GM21423 (cell line): Measurements from ENCODE around the gene SPTBN2.

Source experiments
- ATAC-seq: cut with Tn5 transposase; IDR thresholded peaks from one replicate; pipeline ENCODE4 v1.9.1; 2021; ENCODE audit warnings: mild to moderate bottlenecking, moderate library complexity; ENCODE audit not compliant: unreplicated experiment

Gene SPTBN2

DNA sequence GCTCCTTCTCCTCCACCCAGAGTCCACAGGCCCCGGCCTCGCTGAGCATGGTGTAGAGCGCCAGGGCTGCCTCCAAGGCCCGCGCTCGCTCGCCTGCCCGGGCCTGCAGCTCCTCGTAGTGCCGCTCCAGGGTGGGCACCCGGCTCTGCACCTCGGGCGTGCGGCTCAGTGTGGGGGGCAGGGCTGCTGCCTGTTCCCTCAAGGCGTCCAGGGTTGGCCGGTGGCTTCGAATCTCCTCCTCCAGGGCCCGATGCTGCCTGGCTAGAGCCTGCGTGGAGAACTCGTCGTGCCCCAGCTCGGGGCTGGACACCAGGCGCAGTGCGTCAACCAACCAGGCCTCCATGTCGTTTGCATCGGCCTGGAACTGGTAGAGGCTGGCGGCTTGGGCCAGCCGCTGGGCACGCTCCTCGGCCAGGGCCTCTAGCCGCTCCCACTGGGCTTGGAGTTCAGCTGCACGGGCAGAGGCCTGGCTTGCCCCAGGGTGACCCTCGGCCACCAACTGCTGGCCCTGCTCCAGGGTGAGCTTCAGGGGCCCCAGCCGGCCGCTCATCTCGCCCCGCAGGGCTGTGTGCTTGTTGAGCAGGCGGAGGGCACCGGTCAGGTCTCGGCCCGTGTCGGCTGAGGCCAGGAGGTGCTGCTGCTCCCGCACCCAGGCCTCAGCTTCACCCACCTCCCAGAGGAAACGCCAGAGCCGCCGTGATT is 24.2 kb downstream of the SPTBN2 start:
- no peak for ATAC-seq

DNA sequence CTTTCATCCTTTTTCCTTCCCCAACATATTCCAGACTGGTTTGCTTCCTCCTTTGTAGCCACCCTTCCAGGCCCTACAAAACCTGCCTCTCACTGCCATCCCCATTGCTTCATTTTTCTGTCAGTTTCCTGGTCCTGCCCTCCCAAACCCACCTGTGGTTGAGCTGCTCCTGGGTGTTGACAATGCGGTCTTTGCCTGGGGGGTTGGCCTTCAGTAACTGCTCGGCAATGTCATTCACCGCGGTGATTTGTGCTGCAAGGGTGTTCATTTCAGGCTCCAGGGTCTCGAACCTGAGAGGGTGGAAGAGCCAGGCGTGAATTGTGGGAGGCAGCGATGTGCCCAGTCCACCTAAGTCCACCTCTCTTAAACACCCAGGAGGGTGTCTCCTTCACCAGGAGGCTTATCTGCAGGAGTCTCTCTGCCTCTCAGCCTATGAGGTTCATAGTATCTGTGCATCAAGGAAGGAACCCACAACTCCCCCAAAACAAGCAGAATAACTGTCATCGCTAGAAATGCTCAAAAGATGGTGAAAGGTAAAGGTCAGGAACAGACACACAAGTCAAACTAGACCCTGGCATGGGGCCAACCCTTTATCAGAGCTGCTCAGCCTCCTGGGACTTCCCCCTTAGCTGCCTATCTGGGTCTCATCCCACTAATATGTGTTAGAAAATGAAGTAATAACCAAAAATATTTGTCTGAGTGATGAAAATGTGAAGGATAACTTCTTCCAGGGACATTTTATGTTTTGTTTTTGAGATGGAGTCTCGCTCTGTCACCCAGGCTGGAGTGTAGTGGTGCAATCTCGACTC is 27.4 kb downstream of the SPTBN2 start:
- no peak for ATAC-seq

DNA sequence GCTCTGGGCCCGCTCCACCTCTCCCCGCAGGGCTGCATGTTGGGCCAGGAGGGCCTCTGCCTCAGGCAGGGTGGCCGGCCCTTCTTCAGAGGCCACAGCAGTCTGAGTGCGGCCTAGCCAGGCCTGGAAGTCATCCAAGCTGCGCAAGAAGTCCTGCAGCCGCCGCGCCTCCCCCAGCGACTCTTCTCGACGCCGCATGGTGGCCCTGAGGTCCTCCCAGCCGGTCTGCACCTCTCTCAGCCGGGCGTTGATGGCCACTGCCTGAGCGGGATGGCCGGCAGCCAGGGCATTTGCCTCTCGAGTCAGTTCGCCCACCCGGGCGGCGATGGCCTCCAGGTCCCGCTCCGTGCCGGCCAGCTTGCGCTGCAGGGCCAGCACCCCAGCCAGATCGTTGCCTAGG is 28.3 kb downstream of the SPTBN2 start:
- ATAC-seq = no peak

DNA sequence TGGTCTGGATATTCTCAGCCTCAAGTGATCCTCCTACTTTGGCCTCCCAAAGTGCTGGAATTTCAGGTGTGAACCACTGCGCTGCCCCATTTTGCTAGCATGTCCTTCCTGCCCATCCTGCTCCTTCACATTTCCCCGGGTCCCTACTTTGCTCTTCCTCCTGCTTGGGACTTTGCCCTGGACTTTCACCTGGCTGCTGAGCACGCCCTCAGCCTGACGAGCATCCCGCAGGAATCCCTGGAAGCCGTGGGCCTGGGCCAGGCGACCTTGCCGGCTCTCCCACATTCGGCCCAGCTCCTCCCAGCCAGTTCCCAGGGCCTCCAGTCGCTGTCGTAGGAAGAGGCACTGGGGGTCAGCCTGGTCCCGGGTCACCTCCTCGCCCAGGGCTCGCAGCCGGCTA is 28.7 kb downstream of the SPTBN2 start:
- ATAC-seq = no peak

DNA sequence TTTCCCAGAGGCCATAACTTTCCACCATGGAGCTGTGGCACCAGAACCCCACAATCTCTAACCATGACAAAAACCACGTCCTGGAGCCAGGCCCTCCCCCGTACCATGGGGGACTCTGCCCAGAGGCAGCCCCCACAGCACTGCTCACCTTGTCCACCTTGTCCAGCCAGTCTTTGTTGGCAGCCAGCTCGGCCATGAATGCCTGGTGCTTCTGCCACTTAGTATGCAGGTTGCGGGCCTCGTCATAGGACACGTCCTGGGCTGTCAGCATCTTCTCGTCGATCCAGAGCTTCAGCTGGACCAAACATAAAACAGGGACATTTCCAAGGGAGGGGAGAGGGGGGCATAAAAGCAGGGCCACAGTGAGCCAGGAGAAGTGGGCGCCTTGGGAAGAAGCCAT is 30.5 kb downstream of the SPTBN2 start:
- ATAC-seq = no peak

DNA sequence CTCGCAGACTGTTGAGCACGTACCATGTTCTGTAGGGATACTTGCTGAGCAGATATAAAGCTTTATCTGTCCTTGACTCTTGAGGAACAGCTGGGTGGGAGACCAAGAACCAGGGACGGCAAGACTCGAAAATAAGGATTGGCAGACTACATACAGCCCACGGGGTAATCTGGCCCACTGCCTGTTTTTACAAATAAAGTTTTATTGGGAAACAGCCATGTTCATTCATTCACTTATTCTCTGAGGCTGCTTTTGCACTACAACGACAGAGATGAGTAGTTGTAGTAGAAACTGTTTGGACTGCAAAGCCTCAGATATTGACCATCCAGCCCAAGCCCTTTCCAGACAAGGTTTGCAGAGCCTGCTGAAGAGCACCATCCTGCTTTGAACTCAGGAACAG is 31.0 kb downstream of the SPTBN2 start:
- ATAC-seq = no peak

DNA sequence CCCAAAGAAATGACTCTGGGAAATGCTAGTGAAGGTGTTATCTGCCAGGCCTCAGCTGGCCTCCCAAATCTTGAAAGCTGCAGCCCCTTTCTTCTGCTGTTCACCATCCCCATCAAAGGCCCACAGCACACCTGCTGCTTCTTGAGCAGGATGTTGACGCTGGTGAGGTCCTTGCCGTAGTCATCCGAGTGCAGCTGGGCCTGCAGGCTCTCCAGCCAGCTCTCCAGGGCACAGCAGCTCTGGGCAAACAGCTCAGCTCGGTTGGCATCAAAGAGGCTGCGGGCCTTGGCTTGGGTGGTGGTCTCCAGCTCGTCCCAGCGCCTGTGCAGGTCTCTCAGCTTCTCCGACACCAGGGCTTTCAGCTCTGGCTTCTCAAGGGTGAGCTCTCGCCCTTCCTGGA is 32.9 kb downstream of the SPTBN2 start:
- ATAC-seq = no peak

DNA sequence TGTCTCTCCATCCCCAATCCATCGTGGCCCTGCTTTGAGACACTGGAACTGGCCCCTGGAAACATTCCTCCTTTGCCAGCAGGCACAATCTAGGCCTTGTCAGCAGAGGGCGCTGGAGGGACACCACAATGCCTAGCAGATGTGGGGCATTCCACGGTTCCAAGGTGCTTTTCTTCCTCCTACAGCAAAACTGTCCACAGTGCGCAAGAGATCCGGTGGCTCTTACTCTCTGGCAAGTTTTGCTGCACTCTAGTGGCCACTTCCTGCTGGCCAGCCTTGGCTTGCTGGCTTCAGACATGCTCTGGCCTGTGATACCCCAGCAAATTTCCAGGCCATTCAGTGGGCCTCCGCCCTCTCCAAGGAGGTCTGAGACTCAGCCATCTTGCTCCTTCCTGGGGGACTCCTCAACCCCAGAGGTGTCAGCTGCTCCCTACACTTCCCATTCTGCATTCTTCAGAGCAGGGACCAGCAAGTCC is 34.2 kb downstream of the SPTBN2 start:
- ATAC-seq = no peak

DNA sequence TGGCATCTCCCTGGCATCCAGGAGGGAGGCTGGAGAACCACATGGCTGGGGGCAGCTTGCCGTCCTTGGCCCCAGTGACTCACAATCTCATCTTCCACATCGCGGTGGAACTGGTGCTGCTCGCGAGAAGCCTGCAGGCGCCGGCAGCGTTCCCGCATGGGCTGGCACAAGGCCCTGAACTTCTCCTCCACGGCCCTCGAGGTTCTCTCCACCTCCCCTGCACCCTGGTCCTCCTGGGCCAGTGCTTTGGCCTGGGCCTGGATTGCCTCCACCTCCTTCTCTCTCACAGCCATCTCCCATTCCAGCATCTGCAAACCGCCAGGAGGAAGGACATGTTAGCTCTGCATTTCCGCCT is 35.0 kb downstream of the SPTBN2 start:
- ATAC-seq = no peak

DNA sequence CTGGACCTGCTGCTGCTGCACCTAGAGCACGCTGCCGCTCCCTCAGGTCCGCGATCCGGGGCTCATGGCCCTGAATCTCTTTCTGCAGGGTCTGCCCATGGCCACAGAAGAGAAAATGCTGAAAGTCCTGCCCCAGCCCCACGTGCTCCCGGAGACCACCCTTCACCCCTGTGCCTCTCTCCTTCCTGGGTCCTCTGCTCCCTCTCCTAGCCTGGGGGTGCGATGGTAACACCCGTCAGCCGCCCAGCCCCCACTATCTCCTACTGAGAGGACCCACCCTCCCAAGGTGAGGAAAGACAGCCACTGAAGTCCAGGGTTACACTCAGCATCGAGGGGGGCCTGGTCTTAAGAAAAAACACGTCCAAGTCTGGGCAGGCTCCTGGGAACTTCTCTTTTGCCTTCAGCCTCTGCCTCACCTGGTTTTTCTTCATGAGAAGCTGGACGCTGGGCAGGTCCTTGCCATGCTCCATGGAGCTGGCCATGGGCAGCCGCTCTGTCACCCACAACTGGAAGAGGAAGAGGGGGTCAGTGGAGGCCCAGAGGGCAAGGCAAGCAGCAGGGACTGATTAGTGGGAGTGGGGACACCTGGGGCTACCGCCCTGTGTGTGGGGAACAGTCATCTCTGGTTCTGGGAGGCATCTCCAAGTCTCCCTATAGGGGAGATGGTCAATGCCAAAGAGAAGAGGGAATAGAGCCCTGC is 35.5 kb downstream of the SPTBN2 start:
- ATAC-seq = no peak

DNA sequence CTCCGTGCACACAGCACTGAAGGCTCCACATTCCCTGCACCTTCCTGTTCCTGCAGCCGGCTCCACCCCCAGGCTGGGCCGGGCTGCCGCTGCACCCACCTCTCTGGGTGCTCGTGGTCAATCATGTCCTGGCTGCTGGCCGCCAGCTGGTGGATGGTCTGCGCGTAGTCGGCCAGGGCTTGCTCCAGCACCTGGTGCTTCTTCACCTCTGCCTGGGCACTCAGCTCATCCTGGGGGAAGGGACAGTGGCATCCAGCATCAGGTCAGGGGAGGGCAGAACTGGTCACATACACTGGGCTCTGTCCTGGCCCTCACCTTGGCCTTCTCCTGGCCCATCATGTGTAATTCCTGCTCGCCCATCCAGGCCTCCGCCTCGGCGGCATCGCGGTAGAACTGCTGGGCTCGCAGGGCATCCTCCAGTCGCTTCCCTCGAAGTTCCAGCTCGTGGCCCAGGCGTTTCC is 36.1 kb downstream of the SPTBN2 start:
- no peak for ATAC-seq

DNA sequence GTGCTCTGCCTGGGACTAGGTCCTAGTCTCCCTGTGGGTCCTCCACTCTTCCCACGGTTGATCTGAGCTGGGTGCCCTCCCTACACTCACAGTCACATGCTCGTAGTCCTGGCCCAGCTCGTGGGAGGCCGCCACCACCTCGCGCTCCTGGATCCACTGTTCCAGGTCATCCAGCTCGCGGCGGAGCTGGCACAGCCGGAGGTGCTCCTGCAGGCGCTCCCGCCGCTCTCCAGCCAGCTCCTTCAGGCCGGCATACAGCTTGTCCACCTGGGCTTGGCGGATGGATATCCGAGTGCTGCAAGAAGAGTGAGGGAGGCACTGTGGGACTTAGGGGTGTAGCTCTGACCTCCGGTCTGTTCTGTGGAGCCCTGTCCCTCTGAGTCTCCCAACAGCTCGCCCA is 36.6 kb downstream of the SPTBN2 start:
- ATAC-seq = no peak

DNA sequence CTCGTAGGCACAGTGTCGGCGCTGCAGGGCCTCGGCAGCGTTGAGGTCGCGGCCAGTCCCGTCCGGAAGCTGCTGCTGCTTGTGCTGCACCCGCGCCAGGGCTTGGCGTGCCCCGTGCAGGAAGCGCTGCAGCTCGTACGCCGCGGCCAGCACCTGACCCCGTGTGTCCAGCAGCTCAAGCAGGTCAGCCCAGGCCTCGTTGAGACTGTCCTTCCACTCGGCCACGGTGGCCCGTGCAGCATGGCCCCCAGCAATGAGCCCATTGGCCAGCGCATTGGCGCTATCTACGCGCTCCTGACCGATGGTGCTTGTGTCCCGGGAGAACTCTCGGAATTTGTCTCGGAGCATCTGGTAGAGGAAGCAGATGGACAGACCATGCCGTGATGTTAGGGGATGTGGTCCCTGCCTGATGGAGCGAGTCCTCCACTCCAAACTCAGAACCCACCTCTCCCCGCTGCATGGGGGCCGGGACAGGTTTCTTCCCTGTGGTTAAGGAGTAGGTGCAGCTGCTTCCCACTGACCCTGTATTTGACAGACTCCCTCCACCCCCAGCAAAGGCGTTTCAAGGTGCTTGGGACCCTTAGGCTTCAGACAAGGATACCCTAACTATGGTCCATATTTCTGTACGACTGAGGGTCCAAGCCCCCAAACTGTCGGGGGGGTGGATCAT is 37.6 kb downstream of the SPTBN2 start:
- no peak for ATAC-seq

DNA sequence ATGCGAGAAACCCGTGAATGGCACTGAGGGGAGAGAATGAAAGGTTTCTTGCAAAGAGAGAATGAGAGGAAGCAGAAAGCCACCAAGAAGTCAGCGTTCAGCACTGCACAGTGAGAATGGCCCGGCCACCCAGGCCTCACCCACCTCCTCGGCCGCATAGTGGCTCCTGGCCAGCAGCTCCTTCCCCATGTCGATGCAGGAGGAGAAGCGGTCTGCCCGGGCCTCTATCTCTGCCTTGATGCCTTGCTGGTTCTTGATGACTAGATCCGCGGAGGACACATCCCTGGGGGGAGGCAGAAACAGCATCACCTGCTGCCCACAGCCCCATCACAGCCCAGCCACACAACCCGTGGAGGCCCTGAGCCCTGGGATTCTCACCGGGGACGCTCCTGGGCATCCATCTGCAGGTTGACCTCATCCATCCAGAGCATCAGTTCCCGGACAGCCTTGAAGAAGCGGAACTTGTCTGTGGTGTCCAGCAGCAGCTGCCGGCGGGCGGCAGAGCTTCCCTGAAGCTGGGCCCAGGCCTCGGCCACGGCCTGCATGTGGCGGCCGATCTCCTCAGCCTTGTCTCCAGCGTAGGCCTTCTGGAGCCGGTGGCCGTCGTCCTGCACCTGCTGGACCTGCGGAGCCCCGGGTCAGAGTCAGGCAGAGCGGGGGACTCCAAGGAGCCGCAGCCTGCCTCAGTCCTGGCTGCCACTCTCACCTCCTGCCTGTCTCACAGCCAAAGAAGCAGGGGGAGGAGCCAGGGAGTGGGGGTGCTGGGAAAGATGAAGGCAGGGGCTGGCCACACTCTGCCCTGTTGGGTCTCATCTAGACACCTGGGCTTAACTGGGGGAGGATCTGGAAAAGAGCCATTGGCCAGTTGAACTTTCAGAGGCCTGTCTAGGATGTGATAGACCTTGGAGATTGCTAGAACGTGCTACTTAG is 39.1 kb downstream of the SPTBN2 start:
- ATAC-seq = no peak

DNA sequence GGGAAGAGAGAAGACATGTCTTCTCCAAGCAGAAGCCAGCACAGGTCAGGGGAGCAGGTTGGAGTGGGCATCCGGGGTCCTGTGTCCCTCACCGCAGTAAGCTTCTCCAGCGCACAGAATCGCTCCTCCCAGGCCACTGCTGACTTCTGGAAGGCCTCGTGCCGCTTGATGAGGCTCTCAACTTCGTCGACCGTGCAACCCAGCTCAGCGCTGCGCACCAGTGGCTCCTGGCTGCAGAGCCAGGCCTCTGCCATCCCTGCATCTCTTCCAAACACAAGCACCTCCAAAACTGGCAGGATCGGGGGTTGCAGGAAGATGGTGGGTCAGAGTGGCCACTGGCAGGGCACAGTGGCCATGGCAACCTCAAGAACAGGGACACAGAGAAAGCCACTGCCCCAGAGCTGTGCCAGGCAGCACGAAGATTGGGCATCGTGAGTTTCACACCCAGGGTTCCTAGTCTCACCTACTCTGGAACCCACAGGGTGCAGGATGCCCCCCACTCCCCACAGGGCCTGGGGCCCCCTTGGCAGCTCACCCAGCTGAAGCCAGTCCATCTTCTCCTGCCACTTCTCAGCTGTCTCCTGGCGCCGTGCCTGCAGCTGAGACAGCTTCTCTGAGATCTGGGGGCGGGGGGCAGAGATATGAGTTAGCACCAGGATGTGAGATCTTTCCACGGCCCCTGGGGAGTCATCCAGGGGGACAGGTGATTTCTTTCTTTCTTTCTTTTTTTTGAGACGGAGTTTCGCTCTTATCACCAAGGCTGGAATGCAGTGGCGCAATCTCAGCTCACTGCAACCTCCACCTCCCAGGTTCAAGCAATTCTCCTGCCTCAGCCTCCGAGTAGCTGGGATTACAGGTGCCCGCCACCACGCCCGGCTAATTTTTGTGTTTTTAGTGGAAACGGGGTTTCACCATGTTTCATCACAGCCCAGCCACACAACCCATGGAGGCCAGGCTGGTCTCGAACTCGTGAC is 40.2 kb downstream of the SPTBN2 start:
- ATAC-seq = no peak

DNA sequence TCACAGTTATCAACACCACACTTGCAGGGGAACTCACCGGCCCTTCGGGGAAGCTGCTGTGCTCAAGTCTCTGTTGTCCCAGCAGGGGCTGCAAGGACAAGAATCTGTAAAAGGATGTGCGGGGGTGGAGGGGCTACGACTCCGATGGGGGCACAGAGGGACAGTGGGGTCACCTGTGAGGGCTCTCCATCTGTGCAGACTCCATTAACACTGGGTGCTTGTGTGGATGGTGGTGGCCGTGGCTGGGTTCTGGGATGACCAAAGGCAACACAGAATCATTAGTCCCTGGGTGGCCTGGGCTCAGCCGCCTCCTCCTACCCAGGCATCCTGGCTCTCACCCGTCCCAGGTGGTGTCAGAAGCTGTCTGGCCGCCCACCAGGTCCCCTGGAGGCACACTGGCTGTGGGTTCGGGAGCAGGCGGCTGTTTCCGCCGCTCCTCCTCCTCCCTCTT is 41.2 kb downstream of the SPTBN2 start:
- no peak for ATAC-seq

DNA sequence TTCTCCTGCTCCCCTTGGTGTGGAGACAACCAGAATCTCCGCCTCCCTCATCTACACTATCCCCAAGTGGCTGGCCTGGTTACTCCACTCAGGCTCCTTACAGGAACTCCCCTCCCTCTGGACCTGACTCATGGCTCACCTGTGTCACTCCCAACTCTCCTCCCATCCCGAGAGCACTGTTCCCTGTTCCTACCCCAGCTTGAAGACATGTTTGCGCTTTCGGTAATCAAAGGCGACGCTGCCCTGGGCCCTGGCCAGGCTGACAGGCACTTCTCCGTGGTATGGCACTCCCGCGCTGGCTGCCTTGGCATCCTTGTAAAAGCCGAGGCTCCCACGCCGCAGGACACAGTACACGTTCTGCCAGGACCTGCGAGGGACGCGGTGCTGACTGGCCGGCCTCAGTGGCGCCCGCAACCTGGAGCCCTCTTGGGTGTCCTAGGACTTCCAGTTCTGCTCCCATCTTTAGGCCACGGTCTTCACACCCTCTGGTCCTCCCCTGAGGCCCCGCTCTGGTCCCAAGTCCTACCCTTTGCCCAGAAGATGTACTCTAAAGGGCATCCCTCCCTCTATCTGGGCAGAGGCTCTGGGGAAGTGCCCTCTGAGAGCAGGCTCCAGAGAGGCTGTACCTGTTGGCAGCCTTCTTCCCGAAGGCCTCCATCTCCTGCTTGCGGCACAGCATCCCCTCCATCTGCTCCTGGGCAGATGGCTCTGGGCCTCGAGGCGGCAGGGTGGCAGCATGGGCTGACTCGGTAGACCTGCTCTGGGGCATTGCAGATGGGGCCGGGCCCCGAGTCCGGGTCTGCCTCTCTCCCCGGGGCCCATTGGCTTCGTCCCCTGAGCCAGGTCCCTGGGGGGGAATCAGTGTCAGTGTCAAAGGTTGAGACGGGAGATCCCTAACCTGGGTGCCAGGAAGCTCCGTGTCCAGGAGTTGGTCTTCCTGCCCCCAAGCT is 41.9 kb downstream of the SPTBN2 start:
- ATAC-seq = no peak
